Stimulated activated CD4-positive, alpha-beta T cell treated with anti-CD3 and anti-CD28 coated beads, TNF-alpha, amount 100 ng/mL, for 48 hours (primary cell): ENCODE data around the gene PLXNA2.

Source experiments
- DNase-seq, 3 donors: peaks; one replicate each; pipeline ENCODE4 v3.0.0-alpha.2; 2020; ENCODE audit warnings: low read depth in 3 of 3

The PLXNA2 gene

DNA sequence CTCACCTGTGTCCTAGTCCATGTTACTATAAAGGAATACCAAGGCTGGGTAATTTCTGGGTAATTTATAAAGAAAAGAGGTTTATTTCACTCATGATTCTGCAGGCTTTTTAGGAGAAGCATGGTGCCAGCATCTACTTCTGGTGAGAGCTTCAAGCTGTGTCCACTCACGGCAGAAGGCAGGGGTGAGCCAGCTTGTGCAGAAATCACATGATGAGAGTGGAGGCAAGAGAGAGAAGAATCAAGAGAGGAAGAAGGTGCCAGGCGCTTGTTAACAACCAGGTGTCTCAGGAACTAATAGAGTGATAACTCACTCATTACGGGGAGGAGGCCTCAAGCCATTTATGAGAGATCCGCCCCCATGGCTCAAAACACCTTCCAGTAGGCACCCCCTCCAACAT lies 265.7 kb downstream of the PLXNA2 start:
- no peak for DNase-seq

DNA sequence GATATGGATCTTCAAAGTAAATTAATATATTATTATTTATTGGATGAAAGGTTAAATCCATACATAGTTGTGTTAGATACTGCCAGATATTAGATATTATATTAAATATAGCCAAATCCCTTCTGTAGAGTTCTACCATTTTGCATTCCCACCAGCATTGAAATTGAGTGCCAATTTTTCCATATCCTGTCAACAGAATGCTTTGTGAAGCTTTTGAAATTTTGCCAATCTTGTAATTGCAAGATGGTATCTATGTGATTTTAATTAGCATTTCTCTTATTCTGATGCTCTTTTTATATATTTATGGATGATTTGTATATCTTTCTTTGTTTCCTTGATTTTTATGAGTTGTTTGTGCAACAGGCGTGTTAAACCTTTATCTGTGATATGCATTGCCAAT lies 266.3 kb downstream of the PLXNA2 start:
- no peak for DNase-seq

DNA sequence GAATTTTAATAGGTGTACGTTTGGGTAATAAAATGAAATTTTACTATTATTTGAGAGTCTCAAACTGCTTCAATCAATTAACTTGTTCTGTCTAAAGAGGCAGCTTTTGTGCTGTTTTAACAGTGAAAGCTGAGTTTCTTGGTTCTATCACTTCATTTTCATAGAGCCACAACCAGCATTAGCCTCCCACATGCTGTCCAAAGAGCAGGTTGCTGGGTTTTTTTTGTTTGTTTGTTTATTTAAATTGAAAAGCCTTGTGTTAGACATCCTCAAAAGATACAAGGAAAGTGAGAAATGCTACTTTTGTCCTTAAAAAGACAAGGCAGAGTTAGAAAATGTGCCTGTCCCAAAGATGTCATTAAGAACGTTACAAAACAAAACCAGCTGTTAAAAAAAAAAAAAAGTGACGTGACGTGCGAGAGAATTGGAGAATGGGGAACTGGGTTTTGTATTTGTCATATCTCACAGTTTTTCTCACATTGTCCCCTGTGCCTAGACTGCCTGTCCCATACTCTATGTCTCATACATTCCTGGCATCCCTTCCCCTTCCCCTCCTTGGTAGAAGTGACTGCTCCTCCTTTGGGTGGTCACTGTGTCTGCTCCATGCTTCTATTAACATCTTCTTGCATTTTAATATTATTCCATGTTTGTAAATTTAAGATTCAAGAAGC lies 270.2 kb downstream of the PLXNA2 start:
- no peak for DNase-seq

DNA sequence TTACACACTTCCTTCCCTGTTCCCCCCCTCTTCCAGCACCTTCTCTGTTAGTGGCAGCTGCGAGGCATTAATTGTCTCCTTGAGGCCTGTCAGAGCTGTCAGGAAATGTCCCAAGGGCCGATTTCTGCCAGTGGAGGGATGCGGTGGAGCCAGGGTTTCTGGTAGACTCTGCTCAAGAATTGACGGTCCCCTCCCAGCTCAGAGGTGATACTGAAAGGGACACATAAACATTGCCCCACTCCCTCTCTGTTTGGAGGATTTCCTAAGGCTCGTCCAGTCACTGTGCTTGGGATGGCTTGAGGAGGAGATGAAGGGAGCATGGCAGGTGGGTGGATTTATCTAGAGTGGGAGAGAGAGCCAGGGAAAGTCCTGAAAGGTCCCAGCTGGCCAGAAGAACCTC lies 271.8 kb downstream of the PLXNA2 start:
- no peak for DNase-seq
